Measurements from ENCODE around the gene NECTIN1.

Gene NECTIN1

DNA sequence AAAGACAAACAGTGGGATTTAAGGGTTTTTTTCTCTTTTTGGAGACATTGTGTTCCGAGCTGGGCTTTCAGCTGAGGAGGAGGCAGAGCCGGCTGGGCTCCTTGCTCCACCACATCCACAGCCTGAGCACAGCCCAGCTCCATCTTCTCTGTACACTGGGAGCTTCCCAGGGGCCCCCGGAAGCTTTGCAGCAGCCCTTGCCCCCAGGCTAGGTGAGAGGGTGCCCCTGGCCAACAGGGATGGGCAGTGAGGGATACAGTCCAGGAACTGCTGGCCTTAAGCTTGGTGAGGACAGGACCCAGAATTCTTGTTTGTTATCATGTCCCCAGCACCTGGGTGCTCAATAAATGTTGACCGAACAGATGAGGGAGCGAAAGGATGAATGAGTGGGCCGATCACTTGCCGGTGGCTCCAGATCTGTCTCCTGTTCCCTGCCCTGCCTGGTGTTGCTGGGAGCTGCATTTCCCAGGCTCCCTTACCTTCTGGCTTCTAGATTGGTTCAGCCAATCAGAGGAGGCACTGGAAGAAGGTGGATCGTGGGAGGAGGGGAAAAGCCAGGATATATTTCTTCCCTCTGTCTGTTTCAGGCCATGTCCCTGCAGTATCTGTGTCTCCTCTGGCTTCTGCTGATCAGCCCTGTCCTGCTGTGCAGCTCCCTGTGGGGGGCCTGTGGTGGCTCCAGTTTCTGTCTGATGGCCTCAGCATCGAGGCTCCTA, 26.5 kb upstream of the NECTIN1 start:
- TF ChIP-seq, protein P1, sequence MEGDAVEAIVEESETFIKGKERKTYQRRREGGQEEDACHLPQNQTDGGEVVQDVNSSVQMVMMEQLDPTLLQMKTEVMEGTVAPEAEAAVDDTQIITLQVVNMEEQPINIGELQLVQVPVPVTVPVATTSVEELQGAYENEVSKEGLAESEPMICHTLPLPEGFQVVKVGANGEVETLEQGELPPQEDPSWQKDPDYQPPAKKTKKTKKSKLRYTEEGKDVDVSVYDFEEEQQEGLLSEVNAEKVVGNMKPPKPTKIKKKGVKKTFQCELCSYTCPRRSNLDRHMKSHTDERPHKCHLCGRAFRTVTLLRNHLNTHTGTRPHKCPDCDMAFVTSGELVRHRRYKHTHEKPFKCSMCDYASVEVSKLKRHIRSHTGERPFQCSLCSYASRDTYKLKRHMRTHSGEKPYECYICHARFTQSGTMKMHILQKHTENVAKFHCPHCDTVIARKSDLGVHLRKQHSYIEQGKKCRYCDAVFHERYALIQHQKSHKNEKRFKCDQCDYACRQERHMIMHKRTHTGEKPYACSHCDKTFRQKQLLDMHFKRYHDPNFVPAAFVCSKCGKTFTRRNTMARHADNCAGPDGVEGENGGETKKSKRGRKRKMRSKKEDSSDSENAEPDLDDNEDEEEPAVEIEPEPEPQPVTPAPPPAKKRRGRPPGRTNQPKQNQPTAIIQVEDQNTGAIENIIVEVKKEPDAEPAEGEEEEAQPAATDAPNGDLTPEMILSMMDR (IDR thresholded peaks at IDR 0.05; ENCODE audit: low read length, missing control alignments), result no peak
- DNase-seq (ENCODE audit: low read depth), result no peak
- H3K4me3 ChIP-seq (replicated peaks; ENCODE audit: low read depth, low read length), result no peak overlapping the region

GRCh38 chr11:119754656-119755355, 25.8 kb upstream of the NECTIN1 start:
- DNase-seq (ENCODE audit: low read depth), result no peak
- TF ChIP-seq, protein P1 (IDR thresholded peaks at IDR 0.05; ENCODE audit: low read length, missing control alignments), result no peak
- H3K4me3 ChIP-seq (replicated peaks; ENCODE audit: low read depth, low read length), result no peak overlapping the region

- no peak for DNase-seq (ENCODE audit: low read depth)
- H3K4me3 ChIP-seq (replicated peaks; ENCODE audit: low read depth, low read length), result no peak overlapping the region
- TF ChIP-seq, protein P1 (IDR thresholded peaks at IDR 0.05; ENCODE audit: low read length, missing control alignments), result no peak
Observed at GRCh38 chr11:119754199-119754598, 25.2 kb upstream of the NECTIN1 start.

DNA sequence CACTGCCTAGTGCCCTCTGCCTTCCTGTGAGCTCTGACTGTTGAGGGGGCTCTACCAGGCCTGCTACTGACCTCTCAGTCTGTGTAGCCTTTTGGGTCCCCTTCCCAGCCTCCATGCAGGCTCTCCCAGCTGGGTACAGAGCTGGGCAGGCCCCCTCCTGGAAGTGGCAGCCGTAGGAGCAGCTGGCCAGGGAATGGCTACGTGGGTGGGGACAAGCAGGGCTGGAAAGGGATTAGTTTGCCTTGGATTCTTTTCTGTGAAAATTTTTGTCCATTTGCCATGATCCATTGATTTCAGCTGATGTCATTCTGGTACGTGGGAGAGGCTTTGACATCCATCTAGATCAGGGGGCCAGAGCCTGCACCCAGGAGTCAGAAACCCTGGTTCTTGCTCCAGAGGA, 23.9 kb upstream of the NECTIN1 start:
- no peak for DNase-seq (ENCODE audit: low read depth)
- TF ChIP-seq, protein P1 (IDR thresholded peaks at IDR 0.05; ENCODE audit: low read length, missing control alignments), result no peak
- H3K4me3 ChIP-seq (replicated peaks; ENCODE audit: low read depth, low read length), result no peak overlapping the region

DNA sequence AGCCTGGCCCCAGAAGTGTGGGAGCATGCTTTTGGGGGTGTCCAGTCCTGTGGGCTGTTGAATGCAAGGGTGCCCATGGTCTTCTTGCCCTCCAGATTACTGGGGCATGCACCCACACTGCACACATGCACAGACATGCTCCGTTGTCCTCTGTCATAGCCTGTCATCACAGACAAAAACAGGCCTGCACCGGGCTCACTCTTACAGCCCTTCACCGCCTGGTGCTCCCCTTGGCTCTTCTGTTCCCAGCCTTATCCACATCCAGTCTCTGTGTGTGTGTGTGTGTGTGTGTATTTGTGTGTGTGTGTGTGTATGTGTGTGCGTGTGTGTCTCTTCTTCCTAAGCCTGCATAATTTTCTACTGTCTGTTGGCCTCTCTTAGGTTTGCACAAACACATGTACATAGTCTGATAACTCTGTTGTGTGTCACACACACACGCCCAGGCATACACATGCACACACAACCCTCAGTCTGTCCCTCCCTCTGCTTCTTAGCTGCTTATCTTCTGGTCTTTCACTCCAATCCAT, 23.4 kb upstream of the NECTIN1 start:
- H3K4me3 ChIP-seq (replicated peaks; ENCODE audit: low read depth, low read length), result no peak overlapping the region
- TF ChIP-seq, protein P1 (IDR thresholded peaks at IDR 0.05; ENCODE audit: low read length, missing control alignments), result no peak
- no peak for DNase-seq (ENCODE audit: low read depth)

- no peak for DNase-seq (ENCODE audit: low read depth)
- TF ChIP-seq, protein P1 (IDR thresholded peaks at IDR 0.05; ENCODE audit: low read length, missing control alignments), result no peak
- H3K4me3 ChIP-seq (replicated peaks; ENCODE audit: low read depth, low read length), result no peak overlapping the region
Observed at GRCh38 chr11:119750056-119750455, 21.1 kb upstream of the NECTIN1 start.
